HepG2 (cell line): ENCODE results near the gene ZNF234. TPM values are rescaled to one million over a fixed set of nuclear protein-coding genes. Genes with fewer than 3 reads are reported as not detected.

Experiments used
- EEA1 ChIP-seq: sonication (generic); formaldehyde crosslinking; IDR thresholded peaks from 2 replicates; pipeline ENCODE4 v1.5.1; 2020; ENCODE audit warnings: mild to moderate bottlenecking, missing genetic modification reagents, borderline replicate concordance
- EED ChIP-seq: sonication (generic); formaldehyde crosslinking; IDR thresholded peaks from 2 replicates; pipeline ENCODE4 v1.5.0; 2020; ENCODE audit warnings: mild to moderate bottlenecking, missing genetic modification reagents
- FOXA1 ChIP-seq, 2 experiments: fragments of 450-650 bp in 1 of 2; sonication (generic) in 1 of 2; formaldehyde crosslinking in 1 of 2; IDR thresholded peaks; 2 replicates each; pipeline versions ENCODE4 v1.4.0 to v1.6.1; 2016 to 2020; ENCODE audit warnings: missing genetic modification reagents in 1 of 2
- JUN ChIP-seq: sonication (generic); formaldehyde crosslinking; IDR thresholded peaks from 2 replicates; pipeline ENCODE4 v1.4.0; 2020; ENCODE audit warnings: mild to moderate bottlenecking, missing genetic modification reagents
- NR2F1 ChIP-seq, 2 experiments: fragments of 450-650 bp in 1 of 2; formaldehyde crosslinking in 1 of 2; IDR thresholded peaks; 2 replicates each; pipeline versions ENCODE4 v1.5.0 to v1.6.1; 2016 to 2020; ENCODE audit warnings: mild to moderate bottlenecking in 1 of 2, missing compliant biosample characterization in 1 of 2, missing genetic modification reagents in 1 of 2, moderate library complexity in 1 of 2
- RBAK ChIP-seq: sonication (generic); formaldehyde crosslinking; IDR thresholded peaks from 2 replicates; pipeline ENCODE4 v1.5.1; 2020; ENCODE audit warnings: mild to moderate bottlenecking, missing genetic modification reagents
- SIN3B ChIP-seq: fragments of 150-350 bp; IDR thresholded peaks from 2 replicates; pipeline ENCODE4 v1.6.1; 2014; ENCODE audit warnings: low read length
- TCF12 ChIP-seq, 2 experiments: fragments of 450-650 bp in 1 of 2; sonication (generic) in 1 of 2; formaldehyde crosslinking in 1 of 2; IDR thresholded peaks; 2 replicates each; pipeline versions ENCODE4 v1.6.1 to v1.8.0; 2017 to 2022; ENCODE audit warnings: antibody characterized with exemption in 1 of 2, mild to moderate bottlenecking in 1 of 2, missing genetic modification reagents in 1 of 2, moderate library complexity in 1 of 2
- ZNF24 ChIP-seq: fragments of 450-650 bp; IDR thresholded peaks from 2 replicates; pipeline ENCODE4 v1.6.1; 2017; ENCODE audit warnings: antibody characterized with exemption, mild to moderate bottlenecking
- ZNF296 ChIP-seq: sonication (generic); formaldehyde crosslinking; conservative IDR thresholded peaks from 2 replicates; pipeline ENCODE4 v1.5.0; 2020; ENCODE audit warnings: mild to moderate bottlenecking, missing genetic modification reagents
- ZNF329 ChIP-seq: sonication (generic); formaldehyde crosslinking; IDR thresholded peaks from 2 replicates; pipeline ENCODE4 v1.9.0; 2021; ENCODE audit warnings: low read depth, mild to moderate bottlenecking, missing genetic modification reagents
- ZNF546 ChIP-seq: sonication (generic); formaldehyde crosslinking; conservative IDR thresholded peaks from 2 replicates; pipeline ENCODE4 v1.8.1; 2023; ENCODE audit warnings: mild to moderate bottlenecking, missing genetic modification reagents
- ZNF616 ChIP-seq: sonication (generic); formaldehyde crosslinking; IDR thresholded peaks from 2 replicates; pipeline ENCODE4 v1.5.0; 2020; ENCODE audit warnings: low read depth, mild to moderate bottlenecking, missing genetic modification reagents
- ZNF709 ChIP-seq: sonication (generic); formaldehyde crosslinking; IDR thresholded peaks from 2 replicates; pipeline ENCODE4 v1.5.0; 2020; ENCODE audit warnings: mild to moderate bottlenecking, missing genetic modification reagents
- polyA plus RNA-seq, 8 experiments: library from polyadenylated mRNA; depleted of rRNA in 3 of 8; stranded (reverse) in 7 of 8; unstranded in 1 of 8; fragments of >200 nt; fragmentation: Illumina TruSeq in 4 of 8; extraction: Trizol in 4 of 8; gene quantifications; 2 replicates each; pipeline versions ENCODE4 v1.2.1 to v1.2.3, GENCODE V29; 2011 to 2016; ENCODE audit warnings: low read depth in 4 of 8, missing spikeins in 1 of 8, mixed read lengths in 1 of 8; ENCODE audit not compliant: insufficient read depth in 1 of 8
- total RNA-seq, 5 experiments: library from RNA; depleted of rRNA; stranded (reverse); fragments of >200 nt; fragmentation: Illumina TruSeq; extraction: Trizol; gene quantifications; 2 replicates each; pipeline ENCODE4 v1.2.3, GENCODE V29; 2016; ENCODE audit warnings: low read depth in 1 of 5
- TF ChIP-seq, protein P1 (sequence below): sonication (generic); formaldehyde crosslinking; IDR thresholded peaks from 2 replicates; pipeline ENCODE4 v1.5.0; 2020; ENCODE audit warnings: mild to moderate bottlenecking, missing genetic modification reagents, moderate library complexity
- TF ChIP-seq, protein P2 (sequence below): sonication (generic); formaldehyde crosslinking; IDR thresholded peaks from 2 replicates; pipeline ENCODE4 v1.5.1; 2020; ENCODE audit warnings: mild to moderate bottlenecking, missing genetic modification reagents, borderline replicate concordance
- TF ChIP-seq, protein P3 (sequence below): sonication (generic); formaldehyde crosslinking; IDR thresholded peaks from 2 replicates; pipeline ENCODE4 v1.4.0; 2020; ENCODE audit warnings: missing genetic modification reagents, low read depth, mild to moderate bottlenecking, borderline replicate concordance
- TF ChIP-seq, protein P4 (sequence below): sonication (generic); formaldehyde crosslinking; IDR thresholded peaks from 2 replicates; pipeline ENCODE4 v1.5.0; 2020; ENCODE audit warnings: missing genetic modification reagents, mild to moderate bottlenecking, borderline replicate concordance

ZNF234 gene
- total and polyA plus RNA-seq, 2 of the 13 experiments (the other 11 are each of a cell fraction or from before 2014, with no cell fraction given): 3.5 to 11.2 TPM

DNA sequence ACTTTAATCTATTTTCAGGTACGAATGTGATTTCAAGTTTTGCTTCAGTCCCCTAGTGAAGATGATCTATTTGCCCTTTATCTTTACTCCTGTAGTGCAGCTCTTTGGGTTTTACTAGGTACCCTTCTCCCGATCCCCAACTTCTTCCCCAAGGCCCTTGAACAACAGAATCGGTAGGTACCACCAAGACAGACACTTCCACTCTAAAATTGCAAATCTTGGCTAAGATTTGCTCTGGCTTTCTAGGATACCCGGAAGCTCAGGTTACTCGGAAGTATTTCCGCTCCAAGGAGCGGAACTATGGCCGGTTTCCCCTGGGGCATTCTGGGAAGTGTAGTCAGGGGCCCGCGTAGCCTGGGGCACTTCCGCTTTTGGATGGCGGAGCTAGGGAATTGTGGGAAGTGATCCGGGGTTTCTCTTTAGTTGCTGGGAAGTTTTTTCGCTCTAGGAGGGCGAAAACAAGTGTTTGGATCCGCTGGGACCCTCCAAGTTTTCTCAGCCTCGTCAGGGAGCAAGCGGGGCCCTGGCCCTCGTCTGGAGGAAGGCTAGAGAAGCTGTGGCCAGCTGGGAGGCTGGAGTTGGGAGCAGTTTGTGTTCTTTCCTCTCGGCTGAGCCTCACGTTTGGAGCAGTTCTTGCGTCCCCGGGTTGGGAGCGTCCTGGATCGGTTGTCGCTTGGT, 65.9 kb downstream of the ZNF234 start (continued):
- TF ChIP-seq, protein P1, sequence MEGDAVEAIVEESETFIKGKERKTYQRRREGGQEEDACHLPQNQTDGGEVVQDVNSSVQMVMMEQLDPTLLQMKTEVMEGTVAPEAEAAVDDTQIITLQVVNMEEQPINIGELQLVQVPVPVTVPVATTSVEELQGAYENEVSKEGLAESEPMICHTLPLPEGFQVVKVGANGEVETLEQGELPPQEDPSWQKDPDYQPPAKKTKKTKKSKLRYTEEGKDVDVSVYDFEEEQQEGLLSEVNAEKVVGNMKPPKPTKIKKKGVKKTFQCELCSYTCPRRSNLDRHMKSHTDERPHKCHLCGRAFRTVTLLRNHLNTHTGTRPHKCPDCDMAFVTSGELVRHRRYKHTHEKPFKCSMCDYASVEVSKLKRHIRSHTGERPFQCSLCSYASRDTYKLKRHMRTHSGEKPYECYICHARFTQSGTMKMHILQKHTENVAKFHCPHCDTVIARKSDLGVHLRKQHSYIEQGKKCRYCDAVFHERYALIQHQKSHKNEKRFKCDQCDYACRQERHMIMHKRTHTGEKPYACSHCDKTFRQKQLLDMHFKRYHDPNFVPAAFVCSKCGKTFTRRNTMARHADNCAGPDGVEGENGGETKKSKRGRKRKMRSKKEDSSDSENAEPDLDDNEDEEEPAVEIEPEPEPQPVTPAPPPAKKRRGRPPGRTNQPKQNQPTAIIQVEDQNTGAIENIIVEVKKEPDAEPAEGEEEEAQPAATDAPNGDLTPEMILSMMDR: no peak
- TF ChIP-seq ZNF329 (CRISPR knock-in tag) (no peak), FOXA1 (IDR thresholded peaks at IDR 0.05) (no peak), FOXA1 (CRISPR knock-in tag; IDR thresholded peaks at IDR 0.05) (no peak), ZNF24 (no peak), TCF12 (IDR thresholded peaks at IDR 0.05) (no peak), TCF12 (CRISPR knock-in tag; IDR thresholded peaks at IDR 0.05) (0 out of 2 replicates have a peak, but pooled peaks have one; percentile 68), EED (CRISPR knock-in tag) (no peak), JUN (CRISPR knock-in tag) (no peak), RBAK (CRISPR knock-in tag) (no peak), SIN3B (peak; percentile 22; the same call in 1 of the 2 replicates), NR2F1 (CRISPR knock-in tag; IDR thresholded peaks at IDR 0.05) (no peak), ZNF616 (CRISPR knock-in tag) (no peak), EEA1 (CRISPR knock-in tag) (no peak), ZNF546 (CRISPR knock-in tag) (no peak), ZNF296 (CRISPR knock-in tag) (no peak), ZNF709 (CRISPR knock-in tag) (no peak)
- TF ChIP-seq, protein P2, sequence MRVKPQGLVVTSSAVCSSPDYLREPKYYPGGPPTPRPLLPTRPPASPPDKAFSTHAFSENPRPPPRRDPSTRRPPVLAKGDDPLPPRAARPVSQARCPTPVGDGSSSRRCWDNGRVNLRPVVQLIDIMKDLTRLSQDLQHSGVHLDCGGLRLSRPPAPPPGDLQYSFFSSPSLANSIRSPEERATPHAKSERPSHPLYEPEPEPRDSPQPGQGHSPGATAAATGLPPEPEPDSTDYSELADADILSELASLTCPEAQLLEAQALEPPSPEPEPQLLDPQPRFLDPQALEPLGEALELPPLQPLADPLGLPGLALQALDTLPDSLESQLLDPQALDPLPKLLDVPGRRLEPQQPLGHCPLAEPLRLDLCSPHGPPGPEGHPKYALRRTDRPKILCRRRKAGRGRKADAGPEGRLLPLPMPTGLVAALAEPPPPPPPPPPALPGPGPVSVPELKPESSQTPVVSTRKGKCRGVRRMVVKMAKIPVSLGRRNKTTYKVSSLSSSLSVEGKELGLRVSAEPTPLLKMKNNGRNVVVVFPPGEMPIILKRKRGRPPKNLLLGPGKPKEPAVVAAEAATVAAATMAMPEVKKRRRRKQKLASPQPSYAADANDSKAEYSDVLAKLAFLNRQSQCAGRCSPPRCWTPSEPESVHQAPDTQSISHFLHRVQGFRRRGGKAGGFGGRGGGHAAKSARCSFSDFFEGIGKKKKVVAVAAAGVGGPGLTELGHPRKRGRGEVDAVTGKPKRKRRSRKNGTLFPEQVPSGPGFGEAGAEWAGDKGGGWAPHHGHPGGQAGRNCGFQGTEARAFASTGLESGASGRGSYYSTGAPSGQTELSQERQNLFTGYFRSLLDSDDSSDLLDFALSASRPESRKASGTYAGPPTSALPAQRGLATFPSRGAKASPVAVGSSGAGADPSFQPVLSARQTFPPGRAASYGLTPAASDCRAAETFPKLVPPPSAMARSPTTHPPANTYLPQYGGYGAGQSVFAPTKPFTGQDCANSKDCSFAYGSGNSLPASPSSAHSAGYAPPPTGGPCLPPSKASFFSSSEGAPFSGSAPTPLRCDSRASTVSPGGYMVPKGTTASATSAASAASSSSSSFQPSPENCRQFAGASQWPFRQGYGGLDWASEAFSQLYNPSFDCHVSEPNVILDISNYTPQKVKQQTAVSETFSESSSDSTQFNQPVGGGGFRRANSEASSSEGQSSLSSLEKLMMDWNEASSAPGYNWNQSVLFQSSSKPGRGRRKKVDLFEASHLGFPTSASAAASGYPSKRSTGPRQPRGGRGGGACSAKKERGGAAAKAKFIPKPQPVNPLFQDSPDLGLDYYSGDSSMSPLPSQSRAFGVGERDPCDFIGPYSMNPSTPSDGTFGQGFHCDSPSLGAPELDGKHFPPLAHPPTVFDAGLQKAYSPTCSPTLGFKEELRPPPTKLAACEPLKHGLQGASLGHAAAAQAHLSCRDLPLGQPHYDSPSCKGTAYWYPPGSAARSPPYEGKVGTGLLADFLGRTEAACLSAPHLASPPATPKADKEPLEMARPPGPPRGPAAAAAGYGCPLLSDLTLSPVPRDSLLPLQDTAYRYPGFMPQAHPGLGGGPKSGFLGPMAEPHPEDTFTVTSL: no peak
- TF ChIP-seq, protein P3, sequence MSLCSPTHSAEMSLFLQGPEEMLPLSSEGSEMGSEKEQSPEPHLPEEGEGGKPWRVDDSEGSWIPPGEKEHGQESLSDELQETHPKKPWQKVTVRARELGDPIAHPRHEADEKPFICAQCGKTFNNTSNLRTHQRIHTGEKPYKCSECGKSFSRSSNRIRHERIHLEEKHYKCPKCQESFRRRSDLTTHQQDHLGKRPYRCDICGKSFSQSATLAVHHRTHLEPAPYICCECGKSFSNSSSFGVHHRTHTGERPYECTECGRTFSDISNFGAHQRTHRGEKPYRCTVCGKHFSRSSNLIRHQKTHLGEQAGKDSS (CRISPR knock-in tag): peak; percentile 73; the same call in 1 of the 2 replicates
- TF ChIP-seq, protein P4, sequence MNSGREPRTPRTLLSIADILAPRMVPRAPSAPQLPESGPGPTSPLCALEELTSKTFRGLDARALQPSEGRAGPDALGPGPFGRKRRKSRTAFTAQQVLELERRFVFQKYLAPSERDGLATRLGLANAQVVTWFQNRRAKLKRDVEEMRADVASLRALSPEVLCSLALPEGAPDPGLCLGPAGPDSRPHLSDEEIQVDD (CRISPR knock-in tag): no peak
